Measurements from ENCODE around the gene NAA20. TPM values are rescaled to one million over a fixed set of nuclear protein-coding genes. Genes with fewer than 3 reads are reported as not detected.

Gene NAA20
- total RNA-seq, 1 donor from 2014 or later: 41.8 TPM

- no peak for DNase-seq (ENCODE audit: low read depth)
- no peak overlapping the region for H3K4me3 ChIP-seq (ENCODE audit: low read depth, low read length)
- TF ChIP-seq CTCF (conservative IDR thresholded peaks at IDR 0.05; ENCODE audit: low read depth, low read length): no peak
Measured at GRCh38 chr20:20031790-20032189, 14.6 kb downstream of the NAA20 start.

DNA sequence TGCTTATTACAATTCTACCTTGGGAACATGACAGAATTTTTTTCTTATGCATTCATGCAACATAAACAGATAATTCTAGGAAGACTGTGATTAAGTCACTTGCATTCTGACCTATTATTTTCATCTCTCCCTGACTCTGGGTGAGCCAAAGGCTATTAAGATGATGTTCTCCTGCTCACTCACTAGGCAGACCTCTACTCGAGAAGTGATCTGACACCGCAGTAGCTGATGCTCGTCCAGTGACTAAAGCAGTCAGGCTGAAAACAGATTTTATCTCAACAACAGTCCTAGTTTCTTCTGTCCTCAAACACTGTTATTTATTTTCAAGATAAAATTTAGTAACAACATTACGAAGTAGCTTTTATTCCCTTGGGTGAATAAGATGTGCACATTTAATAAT is 17.3 kb downstream of the NAA20 start:
- no peak for DNase-seq (ENCODE audit: low read depth)
- no peak overlapping the region for H3K4me3 ChIP-seq (ENCODE audit: low read depth, low read length)
- TF ChIP-seq CTCF (conservative IDR thresholded peaks at IDR 0.05; ENCODE audit: low read depth, low read length): no peak

- DNase-seq (ENCODE audit: low read depth): no peak
- H3K4me3 ChIP-seq (ENCODE audit: low read depth, low read length): no peak overlapping the region
- no peak for TF ChIP-seq CTCF (conservative IDR thresholded peaks at IDR 0.05; ENCODE audit: low read depth, low read length)
Measured at GRCh38 chr20:20036756-20037155, 19.6 kb downstream of the NAA20 start.

GRCh38 chr20:20037960-20038359 is 20.8 kb downstream of the NAA20 start:
- no peak overlapping the region for H3K4me3 ChIP-seq (ENCODE audit: low read depth, low read length)
- no peak for TF ChIP-seq CTCF (conservative IDR thresholded peaks at IDR 0.05; ENCODE audit: low read depth, low read length)
- no peak for DNase-seq (ENCODE audit: low read depth)

GRCh38 chr20:20038586-20038985 is 21.4 kb downstream of the NAA20 start:
- no peak for TF ChIP-seq CTCF (conservative IDR thresholded peaks at IDR 0.05; ENCODE audit: low read depth, low read length)
- no peak for DNase-seq (ENCODE audit: low read depth)
- no peak overlapping the region for H3K4me3 ChIP-seq (ENCODE audit: low read depth, low read length)

DNA sequence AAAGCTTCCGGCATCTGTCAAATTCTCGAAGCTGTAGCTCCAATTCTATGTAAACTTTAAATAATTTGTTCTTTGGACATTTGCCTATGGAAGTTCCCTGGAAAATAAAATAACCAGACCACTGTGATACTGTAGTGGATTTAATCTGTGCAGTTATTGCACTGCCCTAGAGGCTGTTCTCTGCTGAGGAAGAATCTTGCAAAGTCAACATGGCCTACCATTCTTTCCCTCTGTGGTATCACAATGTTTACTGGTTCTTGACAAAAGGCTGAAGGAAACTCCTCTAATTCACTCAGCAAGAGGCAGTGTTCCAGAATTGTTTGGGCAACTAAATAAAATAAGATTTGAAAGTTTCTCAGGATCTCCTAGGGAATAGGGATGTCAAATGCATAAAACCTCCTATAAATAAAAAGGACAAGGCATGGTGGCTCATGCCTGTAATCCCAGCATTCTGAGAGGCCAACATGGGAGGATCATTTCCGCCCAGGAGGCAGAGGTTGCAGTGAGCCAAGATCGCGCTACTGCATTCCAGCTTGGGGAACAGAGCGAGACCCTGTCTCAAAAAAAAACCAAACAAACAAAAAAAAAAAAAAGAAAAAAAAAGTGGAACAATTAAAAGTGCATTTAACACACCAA is 22.7 kb downstream of the NAA20 start:
- DNase-seq (ENCODE audit: low read depth): no peak
- TF ChIP-seq CTCF (conservative IDR thresholded peaks at IDR 0.05; ENCODE audit: low read depth, low read length): no peak
- no peak overlapping the region for H3K4me3 ChIP-seq (ENCODE audit: low read depth, low read length)

DNA sequence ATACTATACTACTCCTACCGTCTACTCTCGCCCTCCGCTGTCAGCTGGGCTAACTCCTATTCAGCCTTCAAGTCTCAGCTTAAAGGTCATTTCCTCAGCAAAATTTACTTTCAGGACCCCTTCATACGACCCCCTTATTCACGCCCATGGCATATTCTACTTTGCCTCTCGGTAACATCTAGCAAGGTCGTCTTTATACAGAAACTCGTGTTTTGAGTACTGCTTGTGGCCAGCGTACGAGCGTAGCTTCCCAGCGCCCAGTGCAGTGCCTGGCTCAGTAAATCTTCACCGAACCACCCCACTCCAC is 34.6 kb downstream of the NAA20 start:
- DNase-seq (ENCODE audit: low read depth): no peak

More for the DNA sequence above, 34.6 kb downstream of the NAA20 start:
- H3K4me3 ChIP-seq (ENCODE audit: low read depth, low read length): peak overlapping the region; percentile 92
- no peak for TF ChIP-seq CTCF (conservative IDR thresholded peaks at IDR 0.05; ENCODE audit: low read depth, low read length)

All from epithelial cell of proximal tubule (primary cell).